Measurements from ENCODE around the gene LSM2.

LSM2 gene

DNA sequence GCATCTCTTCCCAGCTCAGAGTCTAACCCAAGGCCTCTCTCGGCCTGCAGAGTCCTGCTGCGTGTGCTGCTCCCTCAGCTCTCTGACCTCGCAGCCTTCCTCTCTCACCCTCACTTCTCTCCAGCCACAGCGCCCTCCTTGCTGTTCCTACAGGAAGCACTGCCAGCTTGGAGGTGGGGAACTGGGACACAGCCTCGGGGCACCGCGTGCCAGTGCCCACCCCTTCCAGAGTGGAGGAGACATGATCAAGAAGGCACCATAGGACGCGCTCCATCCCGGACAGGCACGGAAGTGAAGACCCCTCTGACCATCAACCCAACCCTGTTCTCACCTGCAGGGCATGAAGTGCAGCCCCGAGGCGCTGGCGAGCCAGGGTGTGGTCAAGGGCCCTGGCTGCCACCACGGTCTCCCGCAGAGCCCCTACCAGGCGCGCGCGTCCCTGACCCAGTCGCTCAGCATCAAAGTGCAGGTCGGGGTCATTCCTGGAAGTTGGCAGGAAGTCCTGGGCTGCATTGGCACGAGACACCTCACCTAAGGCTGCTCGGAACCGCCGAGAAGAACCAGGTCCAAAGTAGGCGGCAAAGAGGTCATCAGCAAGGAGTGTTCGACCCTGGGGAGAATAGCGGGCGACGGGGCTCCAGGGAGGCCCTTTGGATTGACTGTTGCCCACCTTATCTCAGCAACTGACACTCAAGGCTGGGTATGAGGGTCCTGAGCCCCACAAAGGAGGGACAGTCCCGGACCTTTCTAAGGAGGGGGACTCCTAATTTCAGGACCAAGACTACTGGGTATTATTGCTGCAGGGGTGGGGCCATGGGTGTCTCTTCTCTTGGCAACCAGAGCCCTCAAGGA is 30.9 kb downstream of the LSM2 start:
- no peak for DNase-seq

GRCh38 chr6:31775184-31775583 is 31.6 kb downstream of the LSM2 start:
- DNase-seq = no peak

DNA sequence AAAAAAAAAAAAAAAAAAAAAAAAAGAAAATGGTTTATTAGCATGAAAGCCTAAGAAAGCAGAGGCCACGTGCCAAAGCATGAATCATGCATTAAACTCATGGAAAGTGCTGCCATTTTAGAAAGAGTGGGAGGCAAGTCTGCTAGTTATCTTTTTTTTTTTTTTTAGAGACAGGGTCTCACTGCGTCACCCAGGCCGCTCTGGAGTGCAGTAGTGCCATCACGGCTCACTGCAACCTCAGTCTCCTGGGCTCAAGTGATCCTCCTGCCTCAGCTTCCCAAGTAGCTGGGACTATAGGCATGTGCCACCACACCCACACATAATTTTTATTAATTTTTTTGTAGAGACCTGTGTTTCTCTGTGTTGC is 34.8 kb downstream of the LSM2 start:
- DNase-seq = no peak

DNA sequence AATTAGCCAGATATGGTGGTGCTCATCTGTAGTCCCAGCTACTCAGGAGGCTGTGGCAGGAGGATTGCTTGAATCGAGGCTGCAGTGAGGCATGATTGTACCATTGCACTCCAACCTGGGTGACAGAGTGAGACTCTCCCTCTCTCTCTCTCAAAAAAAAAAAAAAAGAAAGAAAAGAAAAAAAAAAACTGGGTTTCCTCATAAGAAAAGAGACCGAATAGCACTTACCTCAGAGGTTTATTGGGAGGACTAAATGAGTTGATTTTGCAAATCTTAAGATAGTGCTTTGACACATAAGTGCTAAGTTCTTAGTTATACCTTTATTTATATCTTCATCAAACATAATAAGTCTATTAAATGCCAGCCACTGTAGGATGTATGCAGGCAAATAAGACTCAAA is 35.9 kb downstream of the LSM2 start:
- no peak for DNase-seq

- peak; percentile 88 for DNase-seq
Observed at GRCh38 chr6:31769684-31770371, 36.9 kb downstream of the LSM2 start.

DNA sequence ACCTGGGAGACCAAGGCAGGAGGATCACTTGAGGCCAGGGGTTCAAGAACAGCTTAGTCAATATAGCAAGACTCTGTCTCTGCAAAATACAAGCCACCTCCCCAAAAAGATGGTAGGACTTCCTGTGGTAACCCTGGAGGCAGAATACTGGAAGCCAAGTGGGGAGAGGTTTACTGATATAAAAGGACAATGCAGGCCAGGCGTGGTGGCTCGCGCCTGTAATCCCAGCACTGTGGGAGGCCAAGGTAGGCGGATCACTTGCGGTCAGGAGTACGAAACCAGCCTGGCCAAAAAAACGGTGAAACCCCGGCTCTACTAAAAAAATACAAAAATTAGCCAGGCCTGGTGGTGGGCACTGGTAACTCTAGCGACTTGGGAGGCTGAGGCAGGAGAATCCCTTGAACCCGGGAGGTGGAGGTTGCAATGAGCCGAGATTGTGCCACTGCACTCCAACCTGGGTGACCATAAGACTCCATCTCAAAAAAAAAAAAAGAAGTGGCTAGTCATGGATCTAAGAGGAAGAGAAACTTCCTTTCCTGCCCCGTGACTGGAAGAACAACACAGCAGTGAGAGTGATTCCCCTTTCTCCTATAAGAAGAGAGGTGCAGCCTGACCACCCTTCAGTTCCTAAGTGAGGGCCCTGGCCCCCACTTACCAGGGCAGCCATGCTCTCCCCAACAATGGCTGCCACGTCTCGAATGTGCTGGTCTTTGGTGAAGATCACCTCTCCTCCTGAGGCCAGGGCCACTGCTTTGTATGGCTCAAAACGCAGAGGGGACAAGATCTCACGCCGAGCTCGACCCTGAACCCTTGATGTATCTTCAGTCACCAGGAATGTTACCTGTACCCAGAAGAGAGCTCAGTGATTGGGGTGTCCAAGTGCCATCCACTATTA is 38.2 kb downstream of the LSM2 start:
- DNase-seq = no peak

DNA sequence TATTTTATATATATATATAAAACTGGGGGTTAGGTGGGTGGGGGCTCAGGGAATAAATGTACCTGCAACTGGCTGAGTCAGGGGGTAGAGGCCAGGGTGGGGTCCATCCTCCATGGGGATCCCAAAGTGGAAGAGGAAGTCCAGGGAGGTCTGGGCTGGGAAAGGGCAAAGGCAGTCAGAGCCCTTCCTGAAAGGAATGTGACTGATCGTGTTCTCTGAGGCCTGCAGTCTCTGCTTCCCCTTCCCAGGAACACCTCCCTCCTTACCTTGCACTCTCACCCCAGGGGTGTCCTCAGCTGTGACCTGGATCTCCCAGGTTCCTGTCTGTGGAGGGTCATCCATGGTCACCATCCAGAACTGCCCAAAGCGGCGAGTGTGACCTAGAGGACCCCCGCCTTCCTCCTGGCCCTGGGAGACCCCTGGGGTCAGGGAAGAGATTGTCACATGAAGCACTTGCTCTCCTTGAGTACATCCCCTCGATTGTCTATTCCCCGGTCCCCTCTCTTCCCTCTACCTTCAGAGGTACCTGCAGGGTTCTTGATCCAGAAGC is 39.6 kb downstream of the LSM2 start:
- no peak for DNase-seq

DNA sequence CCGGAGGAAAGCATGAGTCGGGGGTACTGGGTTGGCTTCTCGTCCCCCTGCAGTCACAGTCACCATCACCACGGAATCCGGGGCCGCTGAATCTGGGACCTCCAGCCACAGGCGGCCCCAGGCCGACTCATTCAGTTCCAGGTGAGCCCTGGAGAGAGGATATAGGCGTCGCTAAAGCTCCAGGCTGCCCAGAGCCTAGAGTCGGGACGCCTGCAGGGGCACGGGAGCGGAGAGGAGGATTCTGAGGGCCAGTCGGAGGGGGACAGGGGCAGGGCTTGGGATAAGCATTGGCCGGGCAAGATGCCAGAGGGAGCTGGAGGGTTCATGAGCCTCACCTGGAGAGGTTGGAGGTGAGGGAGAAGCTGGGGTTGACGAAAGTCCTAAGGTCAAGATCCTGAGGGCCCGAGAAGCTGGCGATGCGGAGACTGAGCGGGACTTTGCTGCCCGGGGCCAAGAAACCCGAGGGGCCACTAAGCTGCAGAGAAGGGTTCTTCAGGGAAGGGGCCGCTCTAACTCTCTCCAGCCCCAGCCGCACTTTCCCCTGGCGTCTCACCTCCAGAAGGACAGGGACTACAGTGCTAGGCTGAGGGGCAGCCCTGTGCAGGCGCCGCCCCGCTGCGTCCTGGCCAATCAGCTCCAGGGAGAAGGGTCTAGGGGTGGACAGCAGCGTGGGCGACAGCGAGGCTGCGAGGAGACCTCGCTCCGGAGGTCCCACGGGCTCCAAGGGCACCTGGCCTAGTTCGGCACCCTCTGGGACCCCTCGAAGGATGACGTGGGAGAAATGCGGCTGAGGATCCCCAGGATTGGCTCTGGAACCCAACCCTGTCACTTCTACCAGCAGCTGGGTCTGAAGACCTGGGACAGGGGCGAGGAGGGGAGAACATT is 40.6 kb downstream of the LSM2 start:
- no peak for DNase-seq

- no peak for DNase-seq
Observed at GRCh38 chr6:31765559-31765909, 41.2 kb downstream of the LSM2 start.

- DNase-seq = no peak
Observed at GRCh38 chr6:31764198-31764597, 42.6 kb downstream of the LSM2 start.

DNA sequence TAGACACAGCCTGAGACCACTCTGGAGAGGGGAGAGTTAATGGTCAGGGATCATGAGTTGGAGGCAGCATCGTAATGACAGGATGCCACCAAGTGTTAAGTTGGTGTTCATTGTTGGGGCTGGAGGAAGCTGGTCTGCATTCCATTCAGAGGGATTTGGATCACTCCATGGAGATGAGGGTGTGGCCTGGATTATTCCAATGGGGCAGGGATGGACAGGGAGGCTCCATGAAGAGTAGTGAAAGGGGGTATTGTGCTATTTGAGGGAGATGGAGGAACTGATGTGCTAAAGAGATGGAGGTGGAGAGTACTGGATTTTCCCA is 43.2 kb downstream of the LSM2 start:
- no peak for DNase-seq

- no peak for DNase-seq
Observed at GRCh38 chr6:31762878-31763618, 43.7 kb downstream of the LSM2 start.

DNA sequence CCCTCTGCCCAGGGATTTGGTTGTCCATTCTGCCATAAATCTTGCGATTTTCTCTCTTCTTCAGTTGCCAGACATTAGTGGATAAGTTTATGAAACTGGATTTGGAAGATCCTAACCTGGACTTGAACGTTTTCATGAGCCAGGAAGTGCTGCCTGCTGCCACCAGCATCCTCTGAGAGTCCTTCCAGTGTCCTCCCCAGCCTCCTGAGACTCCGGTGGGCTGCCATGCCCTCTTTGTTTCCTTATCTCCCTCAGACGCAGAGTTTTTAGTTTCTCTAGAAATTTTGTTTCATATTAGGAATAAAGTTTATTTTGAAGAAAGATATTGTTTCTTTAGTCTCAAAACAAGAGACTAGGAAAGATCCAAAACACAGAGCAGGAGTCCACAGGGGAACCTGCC is 44.4 kb downstream of the LSM2 start, which contains the start of gene SAPCD1:
SAPCD1 (plus strand) TSS at position 301 of the 400 bp plus-strand sequence. CDS start 399 bp downstream, outside the sequence.
- no peak for DNase-seq

- DNase-seq = no peak
Observed at GRCh38 chr6:31761343-31761742, 45.4 kb downstream of the LSM2 start.

GRCh38 chr6:31760790-31761189 is 46.0 kb downstream of the LSM2 start:
- DNase-seq = no peak

DNA sequence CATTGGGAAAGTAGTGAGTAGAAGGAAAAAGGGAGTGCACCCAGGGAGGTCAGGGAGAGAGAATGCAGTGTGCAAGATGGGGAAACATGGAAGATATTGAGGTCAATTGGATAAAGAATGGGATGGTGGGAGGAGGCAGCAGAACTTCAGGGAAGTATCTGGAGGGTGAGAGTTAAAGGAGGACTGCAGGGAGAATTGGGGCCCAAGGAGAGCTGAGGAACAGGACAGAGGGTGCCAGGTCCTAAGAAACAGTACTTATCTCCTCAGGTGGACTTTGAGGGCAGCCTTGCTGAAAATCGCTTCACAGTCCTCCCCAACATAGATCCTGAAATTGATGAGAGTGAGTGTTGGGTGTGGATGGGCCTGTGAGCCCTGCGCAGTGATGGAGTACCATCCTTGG is 48.5 kb downstream of the LSM2 start:
- DNase-seq = no peak

DNA sequence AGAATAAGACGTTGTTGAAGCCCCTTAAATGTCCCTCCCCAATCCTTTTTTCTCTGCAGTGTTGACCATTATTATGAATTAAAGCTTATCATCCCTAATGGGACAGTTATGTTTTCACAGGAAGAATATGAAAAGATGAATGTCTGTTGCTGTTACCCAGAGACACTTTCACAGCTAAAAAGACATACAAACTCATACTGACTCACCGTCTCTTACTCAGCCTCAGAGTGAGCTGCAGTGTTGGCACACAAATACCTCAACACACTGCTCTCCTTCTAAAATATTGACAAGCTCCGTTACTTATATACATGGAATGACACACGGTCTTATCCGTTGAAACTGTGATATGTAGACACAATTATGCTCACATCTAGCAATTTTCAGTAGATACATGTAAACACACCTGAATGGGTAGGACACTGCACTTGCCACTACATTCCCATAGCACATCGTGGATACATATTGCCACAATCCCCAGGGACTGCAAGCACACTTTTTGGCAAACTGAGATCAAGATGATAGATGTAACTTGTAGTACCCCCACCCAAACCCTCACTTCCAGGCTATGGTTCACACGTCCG is 53.9 kb downstream of the LSM2 start:
- DNase-seq = no peak

DNA sequence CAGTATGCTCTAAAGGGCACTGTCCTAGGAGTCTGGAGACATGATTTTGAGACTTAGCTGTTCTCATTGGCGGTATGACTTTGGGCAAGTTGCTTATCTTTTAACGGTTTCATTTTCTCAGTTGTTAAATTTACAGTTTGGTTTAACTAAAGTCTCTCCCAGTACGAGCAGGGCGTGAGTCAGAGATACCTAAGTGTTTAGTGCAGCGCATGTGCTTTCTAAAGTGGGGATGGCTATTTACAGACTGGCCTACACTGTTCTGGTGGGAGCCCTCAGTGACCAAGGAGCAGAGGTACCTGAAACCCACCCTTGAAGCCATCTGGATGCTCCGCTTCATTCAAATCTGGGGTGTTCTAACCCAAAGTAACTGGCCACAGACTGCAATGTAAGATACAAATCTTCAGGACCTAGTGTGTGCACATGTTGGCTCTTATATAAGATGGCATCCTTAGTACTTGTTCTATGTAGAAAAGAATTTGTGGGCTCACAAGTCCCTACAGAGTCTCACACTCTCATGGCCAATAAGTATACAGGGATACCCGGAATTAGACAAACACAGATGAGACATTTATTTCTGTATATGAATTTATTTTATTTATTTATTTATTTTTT is 56.2 kb downstream of the LSM2 start:
- DNase-seq = no peak

GRCh38 chr6:31749301-31750036 is 57.3 kb downstream of the LSM2 start:
- no peak for DNase-seq
